Gastrocnemius medialis (tissue), 4 donors: ENCODE data around the gene RFNG. TPM values are rescaled to one million over a fixed set of nuclear protein-coding genes. Genes with fewer than 3 reads are reported as not detected.

ENCODE experiments used
- ATAC-seq, 2 donors: fragments of 150-250 bp; one replicate each; pipeline ENCODE4 v1.9.1; 2016
- DNase-seq, 2 donors: peaks; one replicate each; pipeline ENCODE4 v3.0.0-alpha.2; 2019
- H3K27ac ChIP-seq, 4 donors: fragments of 200-600 bp; sonication (generic); 1 replicate in 1 of 4; 2 replicates in 3 of 4; pipeline ENCODE4 v1.5.1; 2016 to 2018; ENCODE audit warnings: mild to moderate bottlenecking in 2 of 4, moderate library complexity in 1 of 4
- H3K27me3 ChIP-seq, 3 donors: fragments of 200-600 bp; sonication (generic) in 2 of 3; 1 replicate in 1 of 3; 2 replicates in 2 of 3; pipeline versions ENCODE4 v1.5.1 to v1.6.0; 2016 to 2019; ENCODE audit warnings: mild to moderate bottlenecking in 1 of 3, moderate library complexity in 1 of 3
- H3K36me3 ChIP-seq, 2 donors: fragments of 200-600 bp; sonication (generic) in 1 of 2; one replicate each; pipeline ENCODE4 v1.5.1; 2017 to 2018
- H3K4me1 ChIP-seq, 2 donors: fragments of 200-600 bp; sonication (generic) in 1 of 2; one replicate each; pipeline ENCODE4 v1.5.1; 2016 to 2017; ENCODE audit warnings: mild to moderate bottlenecking in 2 of 2
- H3K4me3 ChIP-seq, 4 donors: fragments of 200-600 bp; sonication (generic) in 3 of 4; 1 replicate in 1 of 4; 2 replicates in 3 of 4; pipeline ENCODE4 v1.5.1; 2016 to 2019; ENCODE audit warnings: mild to moderate bottlenecking in 2 of 4
- H3K9me3 ChIP-seq, 3 donors: fragments of 200-600 bp; sonication (generic) in 2 of 3; 1 replicate in 1 of 3; 2 replicates in 2 of 3; pipeline ENCODE4 v1.5.1; 2016 to 2019
- POLR2A ChIP-seq, 2 donors: fragments of 450-650 bp; IDR thresholded peaks; one replicate each; pipeline ENCODE4 v1.6.1; 2017; ENCODE audit warnings: antibody characterized with exemption in 2 of 2, mild to moderate bottlenecking in 2 of 2, moderate library complexity in 2 of 2
- in situ Hi-C, 4 donors: fragments of 200-750 bp; cut with MboI; loops; one replicate each; pipeline versions ENCODE4 v1.15.0 to v1.8.0; 2017; ENCODE audit warnings: low sequenced_read_pairs in 4 of 4
- intact Hi-C: fragments of 100-400 bp; cut with DNase I; formaldehyde crosslinking; loops from one replicate; pipeline ENCODE4 v1.15.1; 2023; ENCODE audit warnings: low total_unique reads
- total RNA-seq, 4 donors: library from RNA; depleted of rRNA; stranded (reverse); fragments of >200 nt; gene quantifications; one replicate each; pipeline versions ENCODE4 v1.1.0 to v1.2.3, GENCODE V29; 2016
- TF ChIP-seq, protein P1 (sequence below), 5 experiments: fragments of 450-650 bp in 3 of 5; fragments of 200-600 bp in 2 of 5; sonication (generic) in 2 of 5; IDR thresholded peaks in 4 of 5; conservative IDR thresholded peaks in 1 of 5; 1 replicate in 4 of 5; 2 replicates in 1 of 5; pipeline ENCODE4 v1.5.1; 2016 to 2019; ENCODE audit warnings: antibody characterized with exemption in 5 of 5, mild to moderate bottlenecking in 3 of 5, moderate library complexity in 3 of 5

Gene RFNG
- total RNA-seq, 4 donors from 2014 or later: 29.6 to 64.9 (median 49.1) TPM

DNA sequence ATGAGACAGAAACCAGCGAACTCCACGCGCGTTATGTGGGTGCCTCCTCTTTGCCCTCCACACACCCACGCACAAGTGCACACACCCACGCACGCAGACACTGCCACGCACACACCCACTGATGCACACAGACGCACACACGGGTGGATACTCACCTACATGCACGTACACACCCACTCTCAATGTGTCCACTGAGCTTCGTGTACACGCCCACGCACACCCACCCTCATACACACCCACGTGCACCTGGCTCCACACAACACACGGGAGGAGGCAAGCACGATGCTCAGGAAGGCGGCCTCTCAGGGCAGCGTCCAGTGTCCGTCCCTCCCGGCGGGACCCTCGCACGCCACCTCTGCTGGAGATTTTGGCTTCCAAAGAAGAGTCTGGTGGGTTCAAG lies 4.2 kb downstream of the RFNG start:
- DNase-seq (no peak), ATAC-seq (no peak)
- TF ChIP-seq POLR2A (IDR thresholded peaks at IDR 0.05): no peak
- TF ChIP-seq, protein P1, sequence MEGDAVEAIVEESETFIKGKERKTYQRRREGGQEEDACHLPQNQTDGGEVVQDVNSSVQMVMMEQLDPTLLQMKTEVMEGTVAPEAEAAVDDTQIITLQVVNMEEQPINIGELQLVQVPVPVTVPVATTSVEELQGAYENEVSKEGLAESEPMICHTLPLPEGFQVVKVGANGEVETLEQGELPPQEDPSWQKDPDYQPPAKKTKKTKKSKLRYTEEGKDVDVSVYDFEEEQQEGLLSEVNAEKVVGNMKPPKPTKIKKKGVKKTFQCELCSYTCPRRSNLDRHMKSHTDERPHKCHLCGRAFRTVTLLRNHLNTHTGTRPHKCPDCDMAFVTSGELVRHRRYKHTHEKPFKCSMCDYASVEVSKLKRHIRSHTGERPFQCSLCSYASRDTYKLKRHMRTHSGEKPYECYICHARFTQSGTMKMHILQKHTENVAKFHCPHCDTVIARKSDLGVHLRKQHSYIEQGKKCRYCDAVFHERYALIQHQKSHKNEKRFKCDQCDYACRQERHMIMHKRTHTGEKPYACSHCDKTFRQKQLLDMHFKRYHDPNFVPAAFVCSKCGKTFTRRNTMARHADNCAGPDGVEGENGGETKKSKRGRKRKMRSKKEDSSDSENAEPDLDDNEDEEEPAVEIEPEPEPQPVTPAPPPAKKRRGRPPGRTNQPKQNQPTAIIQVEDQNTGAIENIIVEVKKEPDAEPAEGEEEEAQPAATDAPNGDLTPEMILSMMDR (IDR thresholded peaks at IDR 0.05 in 4 of 5, conservative IDR thresholded peaks at IDR 0.05 in 1 of 5): no peak
- Histone ChIP-seq H3K9me3 (no peaks in the 10 kb centered on the region), H3K27ac (no peak overlapping the region), H3K36me3 (peaks cover 0 to 35% of the 10 kb centered on the region in 2 donors), H3K27me3 (no peaks in the 10 kb centered on the region), H3K4me1 (peaks cover 11 to 15% of the 10 kb centered on the region in 2 donors), H3K4me3 (no peak overlapping the region)
- intact Hi-C loops: no loop called here
- in situ Hi-C loops: loop anchor here in 1 of 4 donors (25.0 kb wide), 1 partner anchor 90 kb away; no protein-coding TSS in a partner anchor

DNA sequence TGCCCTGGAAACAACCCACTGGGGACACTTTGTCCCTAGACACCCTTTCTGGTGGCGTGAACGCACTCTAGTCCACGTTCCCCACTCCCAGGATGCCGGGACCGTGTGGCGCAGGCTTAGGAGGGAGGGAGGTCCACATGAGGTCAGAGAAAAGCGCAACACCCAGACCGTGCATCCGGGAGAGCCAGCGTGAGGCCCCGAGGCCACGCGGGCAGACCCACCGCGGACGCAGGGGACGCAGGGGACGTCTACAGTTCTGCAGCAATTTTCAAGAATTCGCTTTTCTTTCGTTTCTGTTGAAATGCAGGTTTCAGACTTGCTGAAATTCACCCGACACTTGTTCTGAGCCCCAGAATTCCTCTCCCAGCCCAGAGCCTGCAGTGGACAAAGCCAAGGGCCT lies 4.7 kb downstream of the RFNG start:
- H3K36me3 ChIP-seq: peaks cover 0 to 35% of the 10 kb centered on the region in 2 donors
- ATAC-seq: no peak
- peaks cover 11 to 12% of the 10 kb centered on the region in 2 donors for H3K4me1 ChIP-seq
- DNase-seq: no peak
- TF ChIP-seq, protein P1 (IDR thresholded peaks at IDR 0.05 in 4 of 5, conservative IDR thresholded peaks at IDR 0.05 in 1 of 5): no peak
- TF ChIP-seq POLR2A (IDR thresholded peaks at IDR 0.05): no peak
- in situ Hi-C loops (loop anchor here in 1 of 4 donors (25.0 kb wide), 1 partner anchor 90 kb away; no protein-coding TSS in a partner anchor), intact Hi-C loops (no loop called here)
- H3K9me3 ChIP-seq: no peaks in the 10 kb centered on the region
- H3K27me3 ChIP-seq: no peaks in the 10 kb centered on the region
- H3K4me3 ChIP-seq: no peak overlapping the region
- H3K27ac ChIP-seq: no peak overlapping the region

DNA sequence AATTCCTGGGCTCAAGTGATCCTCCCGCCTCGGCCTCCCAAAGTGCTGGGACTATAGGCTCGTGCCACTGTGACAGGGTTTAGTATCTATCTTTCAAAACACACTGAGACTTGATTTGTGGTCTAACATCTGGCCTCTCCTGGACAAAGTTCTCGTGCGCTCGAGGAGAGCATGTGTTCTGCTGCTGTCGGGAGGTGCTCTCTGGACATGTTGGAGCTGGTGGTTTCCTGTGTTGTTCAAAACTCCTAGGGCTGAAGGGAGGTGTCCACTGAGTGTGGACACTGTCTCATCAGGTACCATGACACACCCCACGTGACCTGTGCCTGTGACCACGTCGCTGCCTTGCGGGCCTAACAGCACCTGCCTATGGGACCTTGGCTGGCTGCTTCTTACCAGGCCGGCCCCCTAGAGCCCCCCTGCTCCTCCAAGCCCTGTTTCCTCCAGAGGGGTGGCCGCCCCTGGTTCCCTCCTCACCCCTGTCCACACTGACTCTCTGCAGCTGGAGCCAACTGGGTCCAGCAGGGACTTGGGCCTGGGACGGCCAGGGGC lies 5.6 kb downstream of the RFNG start:
- H3K4me1 ChIP-seq: peaks cover 11 to 12% of the 10 kb centered on the region in 2 donors
- H3K4me3 ChIP-seq: no peak overlapping the region
- TF ChIP-seq, protein P1 (IDR thresholded peaks at IDR 0.05 in 4 of 5, conservative IDR thresholded peaks at IDR 0.05 in 1 of 5): no peak
- TF ChIP-seq POLR2A (IDR thresholded peaks at IDR 0.05): no peak
- DNase-seq (no peak), ATAC-seq (no peak)
- H3K27me3 ChIP-seq: no peaks in the 10 kb centered on the region
- peaks cover 0 to 35% of the 10 kb centered on the region in 2 donors for H3K36me3 ChIP-seq
- no peaks in the 10 kb centered on the region for H3K9me3 ChIP-seq
- intact Hi-C loops (no loop called here), in situ Hi-C loops (loop anchor here in 1 of 4 donors (25.0 kb wide), 1 partner anchor 91 kb away; no protein-coding TSS in a partner anchor)
- no peak overlapping the region for H3K27ac ChIP-seq

DNA sequence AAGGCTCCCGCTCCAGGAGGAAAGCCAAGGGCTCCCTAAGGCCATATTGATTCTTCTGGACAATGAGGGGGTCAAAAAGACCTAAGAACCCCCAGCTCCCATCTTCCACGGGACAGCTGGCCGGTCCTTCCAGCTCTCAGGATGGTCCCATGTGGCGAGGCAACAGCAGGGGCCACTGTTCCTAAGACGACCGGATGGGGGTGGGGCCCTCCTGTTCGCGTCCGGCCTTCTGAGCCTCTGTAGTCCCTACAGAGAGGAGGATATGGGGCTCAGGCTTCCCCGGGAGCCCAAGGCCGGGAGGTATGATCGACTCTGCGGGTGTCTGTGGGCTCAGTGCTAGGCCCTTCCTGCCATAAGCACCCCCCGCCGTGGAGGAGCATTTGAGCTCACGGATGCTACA lies 8.1 kb downstream of the RFNG start:
- H3K27me3 ChIP-seq: no peaks in the 10 kb centered on the region
- H3K27ac ChIP-seq: no peak overlapping the region
- H3K36me3 ChIP-seq: peaks cover 0 to 18% of the 10 kb centered on the region in 2 donors
- in situ Hi-C loops (loop anchor here in 1 of 4 donors (25.0 kb wide), 1 partner anchor 94 kb away; no protein-coding TSS in a partner anchor), intact Hi-C loops (no loop called here)
- H3K4me1 ChIP-seq: no peaks in the 10 kb centered on the region
- ATAC-seq (no peak), DNase-seq (no peak)
- H3K9me3 ChIP-seq: no peaks in the 10 kb centered on the region
- no peak for TF ChIP-seq POLR2A (IDR thresholded peaks at IDR 0.05)
- TF ChIP-seq, protein P1 (IDR thresholded peaks at IDR 0.05 in 4 of 5, conservative IDR thresholded peaks at IDR 0.05 in 1 of 5): no peak
- no peak overlapping the region for H3K4me3 ChIP-seq
